ENCODE results near the gene URB1.
"Not testable (repeated sequence)": the region's sequence is repeated elsewhere in the genome, so short reads cannot be mapped to it uniquely, and the experiment has no call there.

The URB1 gene, protein sequence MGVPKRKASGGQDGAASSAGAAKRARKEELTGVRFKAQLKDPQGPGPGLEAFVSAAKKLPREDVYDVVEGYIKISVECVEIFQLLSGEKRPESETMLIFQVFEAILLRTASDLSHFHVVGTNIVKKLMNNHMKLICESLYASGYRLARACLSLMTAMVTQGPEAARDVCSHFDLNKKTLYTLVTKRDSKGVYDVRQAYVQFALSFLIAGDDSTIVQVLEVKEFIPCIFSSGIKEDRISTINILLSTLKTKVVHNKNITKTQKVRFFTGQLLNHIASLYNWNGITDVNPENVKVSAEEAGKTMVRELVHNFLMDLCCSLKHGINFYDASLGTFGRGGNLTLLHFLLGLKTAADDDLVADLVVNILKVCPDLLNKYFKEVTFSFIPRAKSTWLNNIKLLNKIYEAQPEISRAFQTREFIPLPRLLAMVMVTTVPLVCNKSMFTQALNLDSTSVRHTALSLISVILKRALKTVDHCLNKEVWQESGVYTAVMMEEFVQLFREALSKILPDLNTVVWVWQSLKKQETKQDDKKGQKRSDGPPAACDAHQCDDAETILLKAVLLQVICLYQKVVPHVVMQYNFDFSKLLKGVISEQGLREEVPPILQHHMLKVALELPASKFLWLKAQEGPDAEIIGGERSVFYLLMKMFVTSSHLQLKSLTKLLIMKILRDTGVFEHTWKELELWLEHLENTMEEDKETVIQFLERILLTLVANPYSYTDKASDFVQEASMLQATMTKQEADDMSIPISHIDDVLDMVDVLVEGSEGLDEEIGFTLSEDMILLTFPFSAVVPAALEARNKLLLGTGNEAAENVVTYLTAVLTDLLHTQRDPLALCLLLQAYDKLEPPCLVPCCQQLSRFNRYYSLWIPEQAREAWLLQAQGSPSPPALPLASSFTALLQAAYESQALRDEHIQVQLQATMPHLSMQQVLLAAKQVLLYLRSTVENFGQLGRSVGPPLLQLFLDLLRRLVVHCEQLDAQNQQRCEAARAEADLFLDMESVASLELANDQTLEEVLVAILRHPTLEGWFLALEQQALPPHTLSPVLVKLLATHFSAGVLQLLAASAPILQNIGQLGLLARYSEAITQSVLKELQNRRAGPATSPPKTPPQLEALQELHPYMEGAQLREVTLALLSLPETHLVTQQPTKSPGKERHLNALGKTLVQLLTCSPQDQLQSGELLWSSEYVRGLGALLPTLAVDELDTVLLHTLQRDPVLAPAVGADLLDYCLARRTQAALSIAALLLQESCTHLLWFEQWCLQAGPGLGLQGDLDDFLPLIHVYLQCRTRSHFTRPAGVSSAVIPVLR (N-terminal part only)

DNA sequence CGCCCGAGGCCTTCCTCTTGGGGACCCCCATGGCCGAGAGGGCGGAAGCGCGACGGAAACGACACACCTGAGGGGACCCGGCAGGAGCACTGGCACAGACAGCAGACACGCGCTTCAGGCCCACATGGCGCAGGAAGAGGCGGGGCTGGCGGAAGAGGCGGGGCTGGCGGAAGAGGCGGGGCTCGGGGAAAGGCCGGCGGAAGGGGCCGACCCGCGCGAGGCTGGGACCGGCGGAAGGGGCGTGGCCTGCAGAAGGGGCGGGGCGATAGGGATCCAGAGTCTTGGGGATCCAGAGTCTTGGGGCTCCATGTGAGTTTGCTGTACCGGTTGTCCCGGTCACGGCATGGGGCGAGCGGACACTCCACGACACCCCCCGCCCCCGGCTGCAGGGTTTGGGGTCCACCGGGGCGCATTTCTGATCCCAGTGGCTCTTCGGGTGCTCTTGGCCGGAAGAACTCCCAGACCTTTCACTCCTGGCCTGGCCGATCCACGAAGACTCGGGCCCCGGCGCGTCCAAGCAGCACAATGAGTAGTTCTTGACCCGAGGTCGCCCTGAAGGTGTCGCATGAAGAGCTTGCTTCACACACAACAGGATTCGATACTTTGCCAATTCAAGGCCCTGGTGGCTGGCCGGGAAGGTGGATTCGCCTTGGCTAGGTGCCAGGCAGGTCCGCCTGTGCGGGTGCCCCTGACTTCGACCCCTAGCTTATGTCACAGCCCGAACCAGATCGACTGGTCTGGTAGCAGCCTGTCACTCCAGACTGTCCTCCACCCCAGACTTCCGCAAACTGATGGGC is at the start of gene URB1:
Gene URB1 (minus strand): TSS at position 133 of the 797 bp plus-strand sequence. CDS start 102 bp downstream, at position 31.
- DNase-seq (ENCODE audit: low spot score) = peak; percentile 79

DNA sequence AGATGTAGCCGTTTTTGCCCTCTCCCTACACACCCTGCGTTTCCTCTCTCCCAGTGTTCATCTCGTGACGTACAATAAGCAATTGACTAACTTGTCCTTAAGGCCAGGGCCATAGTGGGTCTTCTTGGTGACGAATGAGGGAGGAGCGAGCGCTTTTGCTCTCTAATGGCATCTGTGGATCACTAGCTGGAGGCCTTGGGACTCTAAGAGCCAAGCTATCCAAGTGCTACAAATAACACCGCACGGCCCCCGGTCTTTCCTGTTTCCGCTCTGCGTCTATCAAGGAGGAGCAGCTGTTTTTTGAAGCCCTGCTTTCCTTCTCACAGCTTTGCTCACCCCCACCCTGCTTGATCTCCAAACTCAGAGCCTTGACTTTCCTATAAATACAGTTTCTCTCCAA is 44.9 kb upstream of the URB1 start:
- DNase-seq (ENCODE audit: low spot score) = no peak

DNA sequence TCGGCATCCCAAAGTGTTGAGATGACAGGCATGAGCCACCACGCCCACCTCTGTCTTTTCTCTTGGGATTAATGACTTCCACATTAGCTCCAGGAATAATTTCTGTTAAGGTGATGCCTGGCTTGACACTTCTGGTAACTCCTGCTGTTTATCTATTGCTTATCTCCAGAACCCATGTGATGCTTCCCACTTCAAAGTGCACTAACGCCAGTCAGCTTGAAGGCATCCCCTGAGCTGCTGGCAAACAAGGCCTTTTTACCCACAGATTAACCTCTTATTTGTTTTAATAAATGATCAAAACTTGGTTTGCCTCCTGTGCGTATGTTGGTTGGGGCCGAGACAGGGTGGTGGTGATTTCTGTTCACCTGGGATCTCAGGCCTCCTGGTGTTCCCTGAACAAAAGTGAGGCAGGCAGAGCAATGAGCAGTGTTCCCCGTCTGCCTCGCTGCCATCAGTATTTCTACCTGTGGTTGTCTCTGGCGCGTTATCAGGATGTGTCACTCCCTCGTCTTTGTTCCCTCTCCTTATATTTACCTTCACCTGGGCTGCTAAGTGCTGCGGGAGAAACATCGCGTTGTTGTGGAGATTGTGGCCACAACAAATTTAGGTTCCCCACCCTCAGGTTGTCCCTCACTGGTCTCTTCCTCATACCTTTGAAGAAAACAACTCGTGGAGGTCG is 40.3 kb upstream of the URB1 start:
- DNase-seq (ENCODE audit: low spot score) = not testable (repeated sequence)

DNA sequence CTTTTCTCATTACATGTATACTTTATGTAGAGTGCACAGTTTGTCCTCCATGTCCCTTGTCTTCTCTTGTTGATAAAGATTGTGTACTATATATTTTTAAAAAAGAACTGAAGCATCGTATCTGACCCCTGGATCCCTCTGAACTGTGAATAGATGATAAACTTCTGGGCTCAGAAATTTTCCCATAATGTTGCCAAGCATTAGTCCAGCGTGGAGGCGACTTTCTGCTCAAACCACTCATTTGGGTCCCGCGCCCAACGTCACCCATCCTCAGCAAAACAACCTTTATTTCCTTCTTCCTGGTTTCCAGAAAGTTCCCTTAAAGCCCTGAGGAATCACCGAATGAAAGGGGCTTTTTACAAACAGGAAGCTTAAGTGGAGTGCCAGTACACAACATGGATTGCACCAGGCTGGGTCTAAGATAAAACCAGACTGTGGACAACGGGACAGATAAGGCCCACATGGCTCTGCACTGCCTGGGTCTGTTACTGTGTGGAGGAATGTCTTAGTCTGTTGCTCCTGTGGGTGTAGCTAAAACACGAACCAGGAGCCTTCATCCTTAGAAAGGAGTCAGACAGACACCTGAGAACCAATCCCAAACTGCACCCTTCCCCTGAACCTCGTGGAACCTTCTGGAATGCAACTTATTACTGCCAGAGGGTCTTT is 35.3 kb upstream of the URB1 start:
- no peak for DNase-seq (ENCODE audit: low spot score)

DNA sequence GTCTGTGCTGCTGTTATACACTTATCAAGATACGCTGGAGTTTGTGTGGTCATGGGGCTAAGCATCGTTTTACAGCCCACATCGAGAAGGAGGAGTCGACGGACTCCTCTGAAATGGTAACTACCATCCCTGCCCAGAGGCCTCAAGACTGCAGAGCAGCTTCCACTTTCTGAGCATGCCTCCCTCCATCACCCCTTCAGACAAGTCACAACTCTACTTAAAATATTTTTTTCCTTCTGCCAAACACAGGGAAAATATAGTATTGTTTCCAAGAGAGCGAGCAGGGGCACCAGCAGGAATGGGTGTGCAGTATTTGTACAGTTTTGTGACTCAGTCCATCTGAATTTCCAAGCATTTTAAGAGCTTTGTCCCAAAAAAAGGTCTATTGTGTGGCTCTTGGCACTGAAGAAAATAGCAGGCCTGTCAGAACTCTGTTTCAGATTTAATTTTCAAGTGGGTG is 33.8 kb upstream of the URB1 start:
- no peak for DNase-seq (ENCODE audit: low spot score)

DNA sequence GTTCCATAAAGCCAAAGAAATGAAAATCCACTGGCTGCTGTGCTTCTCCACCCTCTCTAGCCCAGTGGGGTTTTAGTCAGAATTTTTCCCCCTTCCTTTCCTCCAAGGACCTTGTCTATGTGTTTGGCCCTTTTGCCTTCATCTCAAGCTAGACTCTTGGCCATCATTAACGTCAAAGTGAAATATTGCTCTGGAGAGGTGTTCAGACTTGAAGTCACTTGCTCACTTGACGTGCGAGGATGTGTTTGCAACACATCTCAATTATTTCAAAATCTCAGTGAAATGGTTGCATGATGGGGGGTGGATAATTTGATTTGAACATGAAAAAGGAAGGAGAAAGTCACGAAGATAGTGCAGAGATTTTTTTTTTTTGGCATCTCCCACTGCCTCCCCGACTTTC is 33.3 kb upstream of the URB1 start:
- no peak for DNase-seq (ENCODE audit: low spot score)

DNA sequence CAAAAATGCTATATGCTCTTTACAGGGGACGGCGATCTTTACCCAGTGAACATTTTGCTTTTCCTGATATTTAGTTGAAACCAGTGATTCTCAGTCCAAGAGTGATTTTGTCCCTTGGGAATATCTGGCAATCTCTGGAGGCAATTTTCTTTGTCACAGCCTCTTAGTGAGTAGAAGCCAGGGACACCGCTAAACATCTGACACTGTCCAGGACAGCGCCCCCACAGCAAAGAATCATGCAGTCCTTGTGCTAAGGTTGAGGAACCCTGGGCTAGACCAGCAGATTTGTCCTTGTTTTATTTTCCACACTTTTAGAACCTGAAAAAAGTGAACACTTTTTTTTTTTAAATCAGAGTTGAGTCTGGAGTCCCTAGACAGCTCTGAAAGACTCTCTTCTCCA is 32.8 kb upstream of the URB1 start:
- no peak for DNase-seq (ENCODE audit: low spot score)

DNA sequence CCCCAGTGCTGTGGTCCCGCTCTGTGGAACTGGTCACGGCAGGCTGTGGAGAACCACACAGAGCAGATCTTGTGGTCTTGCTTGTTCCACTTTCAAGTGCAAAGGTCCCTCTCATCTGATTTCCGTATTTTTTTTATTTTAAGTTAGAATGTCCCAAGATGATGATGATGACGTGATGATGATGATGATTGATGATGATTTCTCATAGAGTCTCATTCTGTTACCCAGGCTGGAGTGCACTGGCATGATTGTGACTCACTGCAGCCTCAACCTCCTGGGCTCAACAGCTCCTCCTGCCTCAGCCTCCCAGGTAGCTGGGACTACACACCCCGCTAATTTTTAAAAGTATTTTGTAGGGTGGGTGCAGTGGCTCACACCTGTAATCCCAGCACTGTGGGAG is 31.9 kb upstream of the URB1 start:
- DNase-seq (ENCODE audit: low spot score) = no peak

DNA sequence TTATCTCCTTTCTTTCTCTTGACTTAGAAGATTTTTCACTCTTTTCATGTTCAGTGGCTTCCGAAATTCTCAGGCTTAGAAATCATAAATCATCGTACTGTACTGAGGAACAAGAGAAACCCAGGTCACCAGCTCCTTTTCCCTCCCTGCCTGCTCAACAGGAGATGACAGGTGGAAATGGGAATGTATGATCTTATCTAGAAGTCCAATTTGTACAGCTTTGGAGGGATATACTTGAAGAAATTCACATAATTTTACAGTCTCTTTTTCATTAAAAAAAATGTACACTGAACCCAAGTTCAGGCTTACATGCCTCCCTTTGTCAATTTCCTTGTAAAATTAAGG is 31.4 kb upstream of the URB1 start:
- no peak for DNase-seq (ENCODE audit: low spot score)

DNA sequence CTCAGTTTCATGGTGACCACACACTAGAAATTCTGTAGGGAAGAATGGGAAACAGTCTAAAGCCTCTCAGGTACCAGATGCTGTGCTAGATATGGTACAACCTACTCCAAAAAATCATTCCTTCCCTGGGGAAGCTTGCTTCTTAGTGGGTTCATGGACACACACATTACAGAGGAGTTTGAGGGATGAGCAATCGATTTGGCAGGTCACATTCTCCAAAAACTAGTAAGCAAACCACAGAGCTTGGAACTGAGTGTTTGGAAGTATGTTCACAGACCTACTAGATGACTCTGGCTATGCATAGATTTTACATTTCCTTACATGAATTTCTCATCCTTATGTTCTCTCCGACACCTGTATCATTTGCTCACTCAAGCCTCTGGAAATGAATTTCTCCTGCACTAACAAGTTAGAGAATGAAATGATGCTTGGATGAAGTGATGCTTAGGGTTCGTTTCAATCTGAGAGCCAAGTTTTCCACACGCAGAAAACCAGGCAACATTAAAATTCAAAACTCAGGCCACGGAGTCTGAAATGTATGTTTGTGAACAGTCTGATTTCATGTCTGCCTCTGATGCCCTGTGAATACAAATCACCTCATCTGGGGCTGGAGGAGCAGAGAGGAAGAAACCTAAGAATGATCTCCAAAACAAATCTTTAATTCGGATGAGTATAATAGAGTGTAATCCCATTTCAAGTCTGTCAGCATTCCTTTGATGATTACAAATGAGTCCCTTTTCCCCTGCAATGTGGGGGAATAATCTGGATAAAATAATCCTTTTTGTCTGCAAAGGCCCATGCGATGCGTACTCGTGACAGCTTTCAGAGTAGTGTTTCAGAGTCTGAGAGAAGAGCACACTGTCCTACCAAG is 30.7 kb upstream of the URB1 start:
- DNase-seq (ENCODE audit: low spot score) = peak; percentile 71

DNA sequence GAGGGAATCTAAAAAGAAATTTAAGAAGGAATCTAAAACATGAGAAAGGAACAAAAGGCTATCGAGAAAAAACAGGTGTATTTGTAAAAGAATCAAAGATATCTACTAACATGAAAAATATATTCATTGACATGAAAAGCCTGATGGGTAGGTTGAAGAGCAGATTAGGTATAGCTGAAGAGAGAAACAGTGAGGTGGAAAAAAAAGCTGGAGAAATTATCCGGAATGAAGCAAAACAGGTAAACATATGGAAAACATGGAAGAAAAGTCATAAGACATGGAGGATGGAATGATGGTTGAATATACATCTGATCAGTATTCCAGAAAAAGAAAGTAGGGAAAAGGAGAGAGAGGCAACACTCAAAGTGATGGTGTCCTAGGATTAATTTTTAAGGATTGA is 29.3 kb upstream of the URB1 start:
- no peak for DNase-seq (ENCODE audit: low spot score)

DNA sequence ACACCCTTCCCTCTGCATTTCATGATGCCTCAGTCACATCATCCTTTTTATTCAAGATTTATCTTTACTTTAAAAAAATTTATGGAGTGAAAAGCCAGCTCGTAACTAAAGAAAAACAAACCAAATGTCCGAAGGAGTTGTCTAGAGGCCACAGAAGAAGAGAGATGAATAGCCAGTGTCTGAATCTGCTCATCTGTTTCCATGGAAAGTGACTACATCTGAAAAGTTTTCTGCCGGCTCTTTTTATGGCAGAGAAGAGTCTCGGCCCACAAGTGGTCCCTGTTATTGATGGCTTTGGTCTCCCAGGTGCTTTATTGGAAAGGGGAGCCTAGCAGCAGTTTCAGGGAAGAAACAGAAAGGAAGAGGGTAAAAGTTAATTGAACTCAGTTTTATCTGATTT is 25.3 kb upstream of the URB1 start:
- DNase-seq (ENCODE audit: low spot score) = no peak

DNA sequence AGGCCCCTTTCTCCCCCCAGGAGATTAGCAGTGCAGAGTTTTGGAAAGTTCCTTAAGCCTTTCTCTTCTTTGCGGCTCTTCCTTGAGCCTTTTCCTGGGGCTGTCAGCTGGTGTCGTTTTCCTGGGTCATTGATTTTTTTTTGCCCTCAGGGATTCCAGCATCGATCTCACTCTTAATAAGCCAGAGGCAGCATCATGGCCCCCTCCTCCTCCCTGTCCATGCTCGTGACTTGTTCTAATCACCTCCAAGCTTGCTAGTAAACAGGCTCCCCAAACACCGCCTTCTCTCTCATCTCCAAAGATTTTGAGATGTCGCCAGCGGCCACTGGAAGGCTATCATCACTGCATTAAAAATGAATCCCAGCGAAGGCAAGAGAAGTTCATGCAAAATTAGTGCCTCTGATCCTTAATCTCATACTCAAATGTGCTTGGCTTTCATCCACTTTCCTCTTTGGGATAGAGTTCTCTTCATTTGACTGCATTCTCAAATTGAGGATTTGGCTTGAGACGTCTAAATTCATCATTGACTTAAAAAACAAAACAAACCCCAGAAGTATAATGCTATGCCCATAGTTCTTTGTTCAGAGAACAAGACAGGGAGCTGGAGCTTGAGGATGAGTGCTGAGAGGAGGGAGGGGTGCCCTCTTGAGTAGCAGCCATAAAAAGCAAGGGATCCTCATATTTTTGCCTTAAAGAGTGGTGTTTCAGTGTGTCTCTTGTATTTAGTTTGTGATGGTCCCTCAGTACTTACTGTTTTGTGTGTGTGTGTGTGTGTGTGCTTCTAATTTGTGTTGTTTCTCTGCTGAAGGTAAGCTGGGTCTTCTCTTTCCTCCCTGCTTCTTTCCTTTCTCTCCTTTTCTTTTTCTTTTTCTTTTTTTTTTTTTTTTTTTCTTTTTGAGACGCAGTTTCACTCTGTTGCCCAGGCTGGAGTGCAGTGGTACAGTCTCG is 22.9 kb upstream of the URB1 start:
- no peak for DNase-seq (ENCODE audit: low spot score)

DNA sequence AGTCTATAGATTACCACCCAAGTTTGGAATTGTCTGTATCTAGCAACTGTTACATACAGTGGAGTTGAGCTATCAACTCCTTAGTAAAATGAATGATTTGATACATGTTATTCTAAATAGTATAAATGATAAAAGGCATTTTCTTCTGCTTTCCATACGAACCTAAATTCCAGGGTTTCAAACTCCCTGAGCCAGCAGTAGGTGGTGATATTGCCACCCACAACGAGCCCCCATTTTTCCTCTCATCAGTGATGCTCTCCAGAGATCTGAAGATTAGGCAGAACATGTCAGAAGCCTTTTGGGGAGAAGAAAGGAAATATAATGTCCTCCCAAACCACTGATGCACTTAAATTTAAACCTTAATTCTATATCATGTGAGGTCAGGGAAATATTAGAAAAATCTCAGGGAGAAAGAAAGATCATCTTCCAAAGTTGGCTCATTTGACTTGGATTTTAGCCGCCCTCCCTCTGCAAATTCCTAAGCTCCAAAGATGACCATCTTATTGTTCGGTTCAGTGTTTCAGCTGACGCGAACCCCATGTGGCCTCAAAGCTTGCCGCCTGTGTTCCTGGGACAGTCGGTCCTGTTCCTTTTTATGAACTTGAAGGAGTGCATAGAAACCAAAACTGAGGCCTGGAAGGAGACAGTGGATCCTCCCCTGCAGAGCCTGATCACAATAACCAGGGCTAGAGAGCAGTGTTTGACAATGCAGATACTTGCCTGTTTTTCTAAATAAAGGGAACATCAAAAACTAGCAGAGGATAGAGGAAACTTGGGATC is 22.0 kb upstream of the URB1 start:
- DNase-seq (ENCODE audit: low spot score) = no peak

DNA sequence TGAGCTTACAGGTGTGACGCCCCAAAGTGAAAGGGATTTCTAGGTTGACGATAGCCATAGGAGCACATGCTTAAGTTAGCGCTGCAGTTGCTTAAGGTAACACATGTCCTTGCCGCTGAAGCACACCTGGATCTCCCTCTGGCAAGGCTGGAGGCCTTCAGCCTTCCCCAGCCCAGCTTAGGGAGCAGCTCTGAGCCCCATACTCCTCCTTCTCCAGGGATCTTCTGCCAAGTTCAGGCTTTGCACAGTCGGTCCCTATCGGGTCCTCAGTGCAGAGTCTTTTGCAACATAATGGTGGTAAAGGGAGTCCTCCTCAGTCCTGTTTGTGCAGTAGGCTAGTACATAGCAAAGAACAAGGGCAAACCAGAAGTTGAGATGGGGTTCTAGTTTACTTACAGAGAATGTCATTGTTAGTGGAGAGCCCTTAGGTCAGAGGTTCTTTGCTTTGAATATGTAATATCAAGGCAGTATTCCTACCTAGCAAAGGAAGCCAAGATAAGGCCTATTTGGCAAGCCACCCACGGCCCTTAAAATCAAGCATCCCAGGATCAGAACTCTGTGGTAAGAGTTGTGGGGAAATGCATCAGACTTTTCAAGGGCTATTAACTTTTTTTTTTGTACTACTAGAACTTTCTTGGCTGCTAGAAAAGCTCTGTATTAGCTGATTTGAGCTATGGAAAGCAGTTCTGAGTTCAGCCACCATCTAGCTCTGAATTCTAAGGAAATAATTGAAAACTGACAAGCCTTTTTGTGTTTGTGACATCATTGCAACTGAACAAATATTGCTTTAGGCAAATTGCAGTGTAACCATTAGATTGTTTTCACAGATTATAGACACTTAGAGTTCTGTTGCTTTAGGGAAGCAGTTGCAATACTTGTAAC is 21.1 kb upstream of the URB1 start:
- DNase-seq (ENCODE audit: low spot score) = no peak

DNA sequence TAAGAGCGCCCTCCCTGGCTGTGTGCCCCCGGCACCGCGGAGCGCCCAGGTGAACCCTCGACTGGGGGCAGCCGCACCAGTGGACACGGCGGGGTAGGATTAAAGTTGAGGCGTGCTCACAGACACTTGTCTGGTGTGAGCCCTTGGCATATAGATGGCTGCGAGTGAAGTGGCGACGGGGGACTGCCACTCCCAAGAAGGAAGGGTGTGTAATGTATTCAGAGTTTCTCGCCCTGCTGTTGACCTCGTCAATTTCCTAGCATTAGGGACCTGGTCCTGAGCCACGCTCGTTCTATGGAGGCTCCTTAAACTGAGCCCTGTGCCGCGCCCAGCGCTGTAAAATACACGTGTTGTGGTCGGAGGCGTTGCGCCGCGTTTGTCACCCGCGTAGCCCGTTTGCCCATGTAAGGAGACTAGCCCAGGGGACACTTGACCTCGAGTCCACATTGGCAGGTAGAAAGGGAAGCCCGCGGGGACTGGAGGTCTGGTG is 20.2 kb upstream of the URB1 start:
- no peak for DNase-seq (ENCODE audit: low spot score)

Measured in hepatic stellate cell (primary cell).